Liver (tissue), 3 donors: Measurements from ENCODE around the gene UNCX.

ENCODE experiments used
- EGR1 ChIP-seq, 2 donors: IDR thresholded peaks; 2 replicates each; pipeline ENCODE4 v1.6.1; 2016 to 2018; ENCODE audit warnings: antibody characterized with exemption in 2 of 2, low read depth in 2 of 2
- FOXA1 ChIP-seq: IDR thresholded peaks from 2 replicates; pipeline ENCODE4 v1.6.1; 2016; ENCODE audit warnings: antibody characterized with exemption
- GABPA ChIP-seq, 2 donors: IDR thresholded peaks in 1 of 2; conservative IDR thresholded peaks in 1 of 2; 2 replicates each; pipeline ENCODE4 v1.6.1; 2016; ENCODE audit warnings: antibody characterized with exemption in 2 of 2, mild to moderate bottlenecking in 1 of 2, moderate library complexity in 1 of 2
- RAD21 ChIP-seq, 2 donors: IDR thresholded peaks; 2 replicates each; pipeline ENCODE4 v1.6.1; 2016; ENCODE audit warnings: antibody characterized with exemption in 2 of 2, mild to moderate bottlenecking in 2 of 2
- TAF1 ChIP-seq: conservative IDR thresholded peaks from 2 replicates; pipeline ENCODE4 v1.6.1; 2016; ENCODE audit warnings: antibody characterized with exemption, mild to moderate bottlenecking
- TF ChIP-seq, protein P1 (sequence below): fragments of 150-350 bp; IDR thresholded peaks from 2 replicates; pipeline ENCODE4 v1.5.1; 2017; ENCODE audit warnings: improper control_type of control experiment, low read depth, low read length; ENCODE audit not compliant: missing input control
- TF ChIP-seq, protein P2 (sequence below): IDR thresholded peaks from 2 replicates; pipeline ENCODE4 v1.6.1; 2016; ENCODE audit warnings: antibody characterized with exemption
- TF ChIP-seq, protein P3 (sequence below): IDR thresholded peaks from 2 replicates; pipeline ENCODE4 v1.6.1; 2016; ENCODE audit warnings: antibody characterized with exemption
- TF ChIP-seq, protein P4 (sequence below): IDR thresholded peaks from 2 replicates; pipeline ENCODE4 v1.6.1; 2016; ENCODE audit warnings: antibody characterized with exemption, mild to moderate bottlenecking
- donor health status: healthy.
- donor health status: healthy.

DNA sequence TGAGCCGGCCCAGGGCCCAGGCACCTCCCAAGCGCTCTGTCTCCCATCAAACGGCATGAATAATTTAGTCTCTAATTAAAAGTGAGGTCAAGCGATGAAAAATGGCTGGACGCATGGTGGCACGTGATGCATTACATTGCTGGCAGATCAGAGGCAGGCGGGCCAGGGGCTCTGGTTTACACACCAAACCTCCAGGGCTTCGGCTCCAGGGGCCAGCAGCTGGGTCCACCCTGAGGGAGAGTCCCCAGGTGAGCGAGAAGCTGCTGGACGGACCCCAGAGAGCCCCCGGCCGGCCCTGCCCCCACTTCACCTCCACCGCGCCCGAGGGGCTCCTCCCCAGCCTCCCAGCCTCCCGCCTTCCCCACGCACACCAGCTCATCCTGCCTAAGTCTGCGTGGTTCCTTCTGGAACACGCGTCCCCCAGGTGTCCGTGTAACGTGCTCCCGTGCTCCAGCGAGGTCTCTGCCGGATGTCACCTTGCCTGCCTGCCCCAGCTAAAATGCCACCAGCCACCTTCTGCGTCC lies 23.2 kb downstream of the UNCX start:
- TF ChIP-seq RAD21 (IDR thresholded peaks at IDR 0.05) = no peak
- TF ChIP-seq, protein P1, sequence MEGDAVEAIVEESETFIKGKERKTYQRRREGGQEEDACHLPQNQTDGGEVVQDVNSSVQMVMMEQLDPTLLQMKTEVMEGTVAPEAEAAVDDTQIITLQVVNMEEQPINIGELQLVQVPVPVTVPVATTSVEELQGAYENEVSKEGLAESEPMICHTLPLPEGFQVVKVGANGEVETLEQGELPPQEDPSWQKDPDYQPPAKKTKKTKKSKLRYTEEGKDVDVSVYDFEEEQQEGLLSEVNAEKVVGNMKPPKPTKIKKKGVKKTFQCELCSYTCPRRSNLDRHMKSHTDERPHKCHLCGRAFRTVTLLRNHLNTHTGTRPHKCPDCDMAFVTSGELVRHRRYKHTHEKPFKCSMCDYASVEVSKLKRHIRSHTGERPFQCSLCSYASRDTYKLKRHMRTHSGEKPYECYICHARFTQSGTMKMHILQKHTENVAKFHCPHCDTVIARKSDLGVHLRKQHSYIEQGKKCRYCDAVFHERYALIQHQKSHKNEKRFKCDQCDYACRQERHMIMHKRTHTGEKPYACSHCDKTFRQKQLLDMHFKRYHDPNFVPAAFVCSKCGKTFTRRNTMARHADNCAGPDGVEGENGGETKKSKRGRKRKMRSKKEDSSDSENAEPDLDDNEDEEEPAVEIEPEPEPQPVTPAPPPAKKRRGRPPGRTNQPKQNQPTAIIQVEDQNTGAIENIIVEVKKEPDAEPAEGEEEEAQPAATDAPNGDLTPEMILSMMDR = no peak
- TF ChIP-seq TAF1 = no peak
- TF ChIP-seq, protein P2, sequence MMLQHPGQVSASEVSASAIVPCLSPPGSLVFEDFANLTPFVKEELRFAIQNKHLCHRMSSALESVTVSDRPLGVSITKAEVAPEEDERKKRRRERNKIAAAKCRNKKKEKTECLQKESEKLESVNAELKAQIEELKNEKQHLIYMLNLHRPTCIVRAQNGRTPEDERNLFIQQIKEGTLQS = no peak
- TF ChIP-seq, protein P3, sequence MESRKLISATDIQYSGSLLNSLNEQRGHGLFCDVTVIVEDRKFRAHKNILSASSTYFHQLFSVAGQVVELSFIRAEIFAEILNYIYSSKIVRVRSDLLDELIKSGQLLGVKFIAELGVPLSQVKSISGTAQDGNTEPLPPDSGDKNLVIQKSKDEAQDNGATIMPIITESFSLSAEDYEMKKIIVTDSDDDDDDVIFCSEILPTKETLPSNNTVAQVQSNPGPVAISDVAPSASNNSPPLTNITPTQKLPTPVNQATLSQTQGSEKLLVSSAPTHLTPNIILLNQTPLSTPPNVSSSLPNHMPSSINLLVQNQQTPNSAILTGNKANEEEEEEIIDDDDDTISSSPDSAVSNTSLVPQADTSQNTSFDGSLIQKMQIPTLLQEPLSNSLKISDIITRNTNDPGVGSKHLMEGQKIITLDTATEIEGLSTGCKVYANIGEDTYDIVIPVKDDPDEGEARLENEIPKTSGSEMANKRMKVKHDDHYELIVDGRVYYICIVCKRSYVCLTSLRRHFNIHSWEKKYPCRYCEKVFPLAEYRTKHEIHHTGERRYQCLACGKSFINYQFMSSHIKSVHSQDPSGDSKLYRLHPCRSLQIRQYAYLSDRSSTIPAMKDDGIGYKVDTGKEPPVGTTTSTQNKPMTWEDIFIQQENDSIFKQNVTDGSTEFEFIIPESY = no peak
- TF ChIP-seq FOXA1 = no peak
- no peak for TF ChIP-seq GABPA (IDR thresholded peaks at IDR 0.05 in 1 of 2, conservative IDR thresholded peaks at IDR 0.05 in 1 of 2)
- TF ChIP-seq EGR1 (IDR thresholded peaks at IDR 0.05; ENCODE audit: low read depth in 2 of 2) = no peak
- TF ChIP-seq, protein P4, sequence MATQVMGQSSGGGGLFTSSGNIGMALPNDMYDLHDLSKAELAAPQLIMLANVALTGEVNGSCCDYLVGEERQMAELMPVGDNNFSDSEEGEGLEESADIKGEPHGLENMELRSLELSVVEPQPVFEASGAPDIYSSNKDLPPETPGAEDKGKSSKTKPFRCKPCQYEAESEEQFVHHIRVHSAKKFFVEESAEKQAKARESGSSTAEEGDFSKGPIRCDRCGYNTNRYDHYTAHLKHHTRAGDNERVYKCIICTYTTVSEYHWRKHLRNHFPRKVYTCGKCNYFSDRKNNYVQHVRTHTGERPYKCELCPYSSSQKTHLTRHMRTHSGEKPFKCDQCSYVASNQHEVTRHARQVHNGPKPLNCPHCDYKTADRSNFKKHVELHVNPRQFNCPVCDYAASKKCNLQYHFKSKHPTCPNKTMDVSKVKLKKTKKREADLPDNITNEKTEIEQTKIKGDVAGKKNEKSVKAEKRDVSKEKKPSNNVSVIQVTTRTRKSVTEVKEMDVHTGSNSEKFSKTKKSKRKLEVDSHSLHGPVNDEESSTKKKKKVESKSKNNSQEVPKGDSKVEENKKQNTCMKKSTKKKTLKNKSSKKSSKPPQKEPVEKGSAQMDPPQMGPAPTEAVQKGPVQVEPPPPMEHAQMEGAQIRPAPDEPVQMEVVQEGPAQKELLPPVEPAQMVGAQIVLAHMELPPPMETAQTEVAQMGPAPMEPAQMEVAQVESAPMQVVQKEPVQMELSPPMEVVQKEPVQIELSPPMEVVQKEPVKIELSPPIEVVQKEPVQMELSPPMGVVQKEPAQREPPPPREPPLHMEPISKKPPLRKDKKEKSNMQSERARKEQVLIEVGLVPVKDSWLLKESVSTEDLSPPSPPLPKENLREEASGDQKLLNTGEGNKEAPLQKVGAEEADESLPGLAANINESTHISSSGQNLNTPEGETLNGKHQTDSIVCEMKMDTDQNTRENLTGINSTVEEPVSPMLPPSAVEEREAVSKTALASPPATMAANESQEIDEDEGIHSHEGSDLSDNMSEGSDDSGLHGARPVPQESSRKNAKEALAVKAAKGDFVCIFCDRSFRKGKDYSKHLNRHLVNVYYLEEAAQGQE = no peak
